Calu3 (cell line): Measurements from ENCODE around the gene RPL27. TPM values are rescaled to one million over a fixed set of nuclear protein-coding genes. Genes with fewer than 3 reads are reported as not detected.

Source experiments
- BruUV-seq: library from RNA; stranded (reverse); fragments of 400-500 nt; replicated peaks from 2 replicates; lab custom pipeline; 2021; lab: Mats Ljungman, UMichigan
- CTCF ChIA-PET: fragments of 300-600 bp; sonication (Branson Sonifier 250); formaldehyde crosslinking; loops from one replicate; lab custom pipeline; 2022; ENCODE audit warnings: antibody characterized with exemption; lab: Charles Lee
- DNase-seq: peaks from one replicate; pipeline ENCODE4 v3.0.0; 2022
- H3K27ac Mint-ChIP-seq: one replicate; pipeline ENCODE4 v1.8.0; 2022; ENCODE audit warnings: mixed read lengths; ENCODE audit not compliant: unreplicated experiment
- H3K27me3 Mint-ChIP-seq: one replicate; pipeline ENCODE4 v1.8.0; 2022; ENCODE audit warnings: mixed read lengths; ENCODE audit not compliant: unreplicated experiment
- H3K36me3 Mint-ChIP-seq: one replicate; pipeline ENCODE4 v1.8.0; 2022; ENCODE audit warnings: mild to moderate bottlenecking, moderate library complexity, mixed read lengths; ENCODE audit not compliant: insufficient read depth, unreplicated experiment
- H3K4me1 Mint-ChIP-seq: one replicate; pipeline ENCODE4 v1.8.0; 2022; ENCODE audit warnings: mild to moderate bottlenecking, low read depth, mixed read lengths; ENCODE audit not compliant: unreplicated experiment
- H3K4me3 Mint-ChIP-seq: one replicate; pipeline ENCODE4 v1.8.0; 2022; ENCODE audit warnings: mild to moderate bottlenecking, low read depth, moderate library complexity, mixed read lengths; ENCODE audit not compliant: unreplicated experiment
- H3K9me3 Mint-ChIP-seq: one replicate; pipeline ENCODE4 v1.8.0; 2022; ENCODE audit warnings: low read depth, mixed read lengths; ENCODE audit not compliant: unreplicated experiment
- intact Hi-C: fragments of 100-400 bp; cut with micrococcal nuclease; formaldehyde crosslinking; loops from one replicate; pipeline ENCODE4 v1.10.0; 2022; ENCODE audit not compliant: unreplicated experiment
- total RNA-seq: library from RNA; stranded (reverse); gene quantifications from 2 replicates; pipeline ENCODE4 v1.2.3, GENCODE V29; 2022
- TF ChIP-seq, protein P1 (sequence below): fragments of 200-600 bp; IDR thresholded peaks from one replicate; pipeline ENCODE4 v1.8.0; 2022; ENCODE audit warnings: antibody characterized with exemption; ENCODE audit not compliant: unreplicated experiment

Gene RPL27
- total RNA-seq, 1 experiment from 2014 or later: 1,292 TPM

GRCh38 chr17:43020789-43021740, 22.8 kb downstream of the RPL27 start:
- H3K4me3 Mint-ChIP-seq: peak overlapping the region; percentile 97
- peaks cover 76% of the 10 kb centered on the region for H3K36me3 Mint-ChIP-seq
- CTCF ChIA-PET: interaction anchor here (0.5 to 2.4 kb wide), 10 partner anchors 10 to 172 kb away, joined by 3 to 15 read pairs (median 4); partner anchors contain the start of genes IFI35 and RPL27
- TSS peak; percentile 18 for BruUV-seq
- intact Hi-C loops: loop anchor here (5.0 to 10.0 kb wide), 2 partner anchors 151 to 324 kb away; partner anchors contain the start of gene NBR1
- TF ChIP-seq, protein P1, sequence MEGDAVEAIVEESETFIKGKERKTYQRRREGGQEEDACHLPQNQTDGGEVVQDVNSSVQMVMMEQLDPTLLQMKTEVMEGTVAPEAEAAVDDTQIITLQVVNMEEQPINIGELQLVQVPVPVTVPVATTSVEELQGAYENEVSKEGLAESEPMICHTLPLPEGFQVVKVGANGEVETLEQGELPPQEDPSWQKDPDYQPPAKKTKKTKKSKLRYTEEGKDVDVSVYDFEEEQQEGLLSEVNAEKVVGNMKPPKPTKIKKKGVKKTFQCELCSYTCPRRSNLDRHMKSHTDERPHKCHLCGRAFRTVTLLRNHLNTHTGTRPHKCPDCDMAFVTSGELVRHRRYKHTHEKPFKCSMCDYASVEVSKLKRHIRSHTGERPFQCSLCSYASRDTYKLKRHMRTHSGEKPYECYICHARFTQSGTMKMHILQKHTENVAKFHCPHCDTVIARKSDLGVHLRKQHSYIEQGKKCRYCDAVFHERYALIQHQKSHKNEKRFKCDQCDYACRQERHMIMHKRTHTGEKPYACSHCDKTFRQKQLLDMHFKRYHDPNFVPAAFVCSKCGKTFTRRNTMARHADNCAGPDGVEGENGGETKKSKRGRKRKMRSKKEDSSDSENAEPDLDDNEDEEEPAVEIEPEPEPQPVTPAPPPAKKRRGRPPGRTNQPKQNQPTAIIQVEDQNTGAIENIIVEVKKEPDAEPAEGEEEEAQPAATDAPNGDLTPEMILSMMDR: no peak
- peak; percentile 76 for DNase-seq
- peak overlapping the region; percentile 71 for H3K27ac Mint-ChIP-seq
- no peaks in the 10 kb centered on the region for H3K9me3 Mint-ChIP-seq
- H3K4me1 Mint-ChIP-seq: peaks cover 33% of the 10 kb centered on the region
- peaks cover 18% of the 10 kb centered on the region for H3K27me3 Mint-ChIP-seq

DNA sequence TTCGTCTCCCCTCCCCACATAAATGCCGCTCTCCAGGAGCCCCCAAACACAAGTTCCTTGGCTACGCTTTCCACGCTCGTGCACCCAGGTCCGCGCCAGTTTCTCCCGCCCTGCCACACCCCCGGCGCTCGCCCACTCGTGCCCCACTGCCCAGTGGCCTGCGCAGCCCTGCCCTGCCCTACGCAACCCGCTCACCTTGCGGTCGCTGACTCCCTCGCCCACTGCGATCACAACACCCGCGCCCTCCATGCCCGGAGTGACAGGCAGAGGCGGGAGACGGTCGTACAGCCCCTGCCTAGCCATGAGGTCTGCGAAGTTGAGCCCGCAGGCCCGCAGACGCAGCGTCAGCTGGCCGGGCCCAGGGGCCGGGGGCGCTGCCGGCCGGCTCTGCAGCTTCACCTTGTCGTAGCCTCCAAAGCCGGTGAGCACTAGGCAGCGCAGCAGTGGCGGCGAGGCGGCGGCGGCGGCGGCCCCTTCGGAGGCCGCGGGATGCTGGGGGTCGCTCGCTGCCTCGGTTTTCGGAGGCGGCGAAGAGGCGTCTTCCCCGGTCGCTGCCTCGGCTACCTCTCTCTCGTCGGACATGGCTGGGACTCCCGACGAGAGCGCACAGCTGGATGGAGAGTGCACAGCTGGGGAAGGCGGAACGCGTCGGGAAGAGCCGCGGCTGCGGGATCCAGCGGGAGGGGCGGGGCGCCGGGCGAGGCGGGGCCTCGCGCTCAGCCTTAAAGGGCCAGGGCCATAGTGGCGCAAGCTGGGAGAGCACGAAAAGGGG, 23.7 kb downstream of the RPL27 start, which contains the start of gene VAT1:
TSS of gene VAT1 (minus strand) at position 645 of the 772 bp plus-strand sequence. CDS start at position 582, 63 bp downstream.
- Mint-ChIP-seq H3K4me3 (peak within 1 kb of the TSS; percentile 97), H3K9me3 (no peaks in the 10 kb centered on the region), H3K4me1 (peaks cover 33% of the 10 kb centered on the region), H3K36me3 (peaks cover 68% of the 10 kb centered on the region), H3K27me3 (peaks cover 18% of the 10 kb centered on the region), H3K27ac (peak within 1 kb of the TSS; percentile 71)
- BruUV-seq: no TSS peak
- TF ChIP-seq, protein P1: no peak
- DNase-seq: peak; percentile 88
- CTCF ChIA-PET: interaction anchor here (0.7 to 2.4 kb wide), 6 partner anchors 11 to 1700 kb away, joined by 3 to 15 read pairs (median 5); partner anchors contain the start of genes IFI35 and RPL27
- intact Hi-C loops: loop anchor here (5.0 to 10.0 kb wide), 2 partner anchors 150 to 323 kb away; partner anchors contain the start of gene NBR1

DNA sequence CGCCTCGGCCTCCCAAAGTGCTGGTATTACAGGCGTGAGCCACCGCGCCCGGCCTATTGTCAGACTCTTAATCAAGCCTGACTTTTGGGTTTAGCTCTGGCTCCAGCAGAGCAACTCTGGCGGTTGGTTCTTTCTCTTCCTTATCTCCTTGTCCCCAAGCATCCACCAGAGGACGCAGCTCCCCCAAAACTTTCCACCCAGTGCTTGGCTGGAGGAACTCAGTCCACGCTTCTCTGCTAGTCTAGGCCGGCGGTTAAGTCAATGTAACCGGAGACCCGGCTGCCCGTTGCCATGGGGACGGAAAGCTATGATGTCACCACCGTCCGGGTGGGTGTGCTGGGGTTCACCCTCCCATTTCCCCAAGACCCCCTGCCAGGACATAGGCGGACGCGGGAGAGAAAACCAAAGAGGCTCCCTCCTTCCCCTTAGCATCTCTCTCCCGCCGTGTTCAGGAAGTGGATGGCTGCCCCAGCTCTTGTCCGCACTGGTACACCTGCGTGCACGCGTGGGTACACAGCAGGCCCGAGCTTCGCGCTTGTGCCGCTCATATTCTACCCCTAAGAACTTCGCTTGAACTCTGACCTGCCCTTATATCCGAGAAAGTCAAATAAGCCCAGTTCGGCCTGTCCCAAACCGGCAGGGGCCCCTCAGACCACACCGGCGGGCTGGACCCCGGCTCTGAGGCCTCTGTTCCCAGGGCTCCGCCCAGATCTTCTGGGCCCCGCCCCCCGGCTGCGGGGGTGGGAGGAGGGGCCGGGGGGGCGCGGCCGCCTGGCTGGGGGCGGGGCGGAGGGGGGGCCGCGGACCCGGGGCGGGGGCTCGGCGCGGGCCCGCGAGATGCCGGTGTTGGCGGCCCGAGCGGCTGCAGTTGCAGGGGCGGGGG, 26.4 kb downstream of the RPL27 start, which contains the start of gene RND2:
TSS of gene RND2 (plus strand) at position 825 of the 883 bp plus-strand sequence. CDS start 117 bp downstream, outside the sequence.
- Mint-ChIP-seq H3K4me1 (peaks cover 22% of the 10 kb centered on the region), H3K9me3 (no peaks in the 10 kb centered on the region), H3K27me3 (peaks cover 43% of the 10 kb centered on the region), H3K36me3 (peaks cover 47% of the 10 kb centered on the region), H3K27ac (peak within 1 kb of the TSS; percentile 89), H3K4me3 (peak within 1 kb of the TSS; percentile 79)
- peak; percentile 94 for DNase-seq
- CTCF ChIA-PET: interaction anchor here (0.6 to 1.8 kb wide), 10 partner anchors 10 to 364 kb away, joined by 3 to 28 read pairs (median 6); partner anchors contain the start of genes BRCA1 and RPL27
- no TSS peak for BruUV-seq
- intact Hi-C loops: loop anchor here (2.0 to 10.0 kb wide), 3 partner anchors 104 to 320 kb away; partner anchors contain the start of gene NBR1
- TF ChIP-seq, protein P1: peak; percentile 37
